Measurements from ENCODE around the gene TCF15.

Gene TCF15

GRCh38 chr20:640674-641515 is 30.8 kb upstream of the TCF15 start:
- Histone ChIP-seq H3K9me3 (ENCODE audit: low read length) (no peaks in the 10 kb centered on the region), H3K4me3 (ENCODE audit: low read depth in 1 of 2, low read length in 2 of 2) (no peak overlapping the region), H3K36me3 (ENCODE audit: insufficient read depth, low read length) (no peaks in the 10 kb centered on the region), H3K4me1 (ENCODE audit: insufficient read depth, low read length) (peaks cover 5% of the 10 kb centered on the region), H3K27ac (ENCODE audit: low read depth, low read length) (no peak overlapping the region), H3K27me3 (ENCODE audit: control insufficient read depth in 1 of 2, insufficient read depth in 2 of 2, low read length in 2 of 2) (peaks cover 0 to 13% of the 10 kb centered on the region in 2 donors), H3K9ac (ENCODE audit: low read length) (no peak overlapping the region)

GRCh38 chr20:638579-638978 is 28.5 kb upstream of the TCF15 start:
- no peak overlapping the region for H3K4me3 ChIP-seq (ENCODE audit: low read depth in 1 of 2, low read length in 2 of 2)
- H3K9ac ChIP-seq (ENCODE audit: low read length), result no peak overlapping the region
- no peak overlapping the region for H3K27ac ChIP-seq (ENCODE audit: low read depth, low read length)
- H3K36me3 ChIP-seq (ENCODE audit: insufficient read depth, low read length), result no peaks in the 10 kb centered on the region
- peaks cover 0 to 24% of the 10 kb centered on the region in 2 donors for H3K27me3 ChIP-seq (ENCODE audit: control insufficient read depth in 1 of 2, insufficient read depth in 2 of 2, low read length in 2 of 2)
- no peaks in the 10 kb centered on the region for H3K9me3 ChIP-seq (ENCODE audit: low read length)
- H3K4me1 ChIP-seq (ENCODE audit: insufficient read depth, low read length), result no peaks in the 10 kb centered on the region

DNA sequence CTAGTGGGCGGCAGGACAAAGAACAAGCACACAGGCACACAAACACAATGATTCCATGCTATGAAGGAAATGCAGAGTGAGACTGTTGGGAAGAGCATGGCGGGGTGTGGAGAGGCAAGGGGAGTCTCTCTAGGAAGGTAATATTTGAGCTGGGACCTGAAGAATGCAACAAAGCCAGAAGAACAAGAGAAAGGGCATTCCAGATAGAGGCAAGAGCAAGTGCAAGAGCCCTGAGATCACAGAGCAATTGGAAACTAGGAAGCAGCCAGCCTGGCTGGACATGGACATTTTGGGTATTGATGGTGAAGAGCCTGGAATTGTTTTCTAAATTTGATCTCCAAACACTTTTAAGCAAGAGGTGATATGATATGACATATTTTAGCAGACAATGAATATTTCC is 27.4 kb upstream of the TCF15 start:
- no peaks in the 10 kb centered on the region for H3K4me1 ChIP-seq (ENCODE audit: insufficient read depth, low read length)
- H3K4me3 ChIP-seq (ENCODE audit: low read depth in 1 of 2, low read length in 2 of 2), result no peak overlapping the region
- H3K36me3 ChIP-seq (ENCODE audit: insufficient read depth, low read length), result no peaks in the 10 kb centered on the region
- no peaks in the 10 kb centered on the region for H3K9me3 ChIP-seq (ENCODE audit: low read length)
- no peak overlapping the region for H3K27ac ChIP-seq (ENCODE audit: low read depth, low read length)
- H3K9ac ChIP-seq (ENCODE audit: low read length), result no peak overlapping the region
- peaks cover 0 to 14% of the 10 kb centered on the region in 2 donors for H3K27me3 ChIP-seq (ENCODE audit: control insufficient read depth in 1 of 2, insufficient read depth in 2 of 2, low read length in 2 of 2)

DNA sequence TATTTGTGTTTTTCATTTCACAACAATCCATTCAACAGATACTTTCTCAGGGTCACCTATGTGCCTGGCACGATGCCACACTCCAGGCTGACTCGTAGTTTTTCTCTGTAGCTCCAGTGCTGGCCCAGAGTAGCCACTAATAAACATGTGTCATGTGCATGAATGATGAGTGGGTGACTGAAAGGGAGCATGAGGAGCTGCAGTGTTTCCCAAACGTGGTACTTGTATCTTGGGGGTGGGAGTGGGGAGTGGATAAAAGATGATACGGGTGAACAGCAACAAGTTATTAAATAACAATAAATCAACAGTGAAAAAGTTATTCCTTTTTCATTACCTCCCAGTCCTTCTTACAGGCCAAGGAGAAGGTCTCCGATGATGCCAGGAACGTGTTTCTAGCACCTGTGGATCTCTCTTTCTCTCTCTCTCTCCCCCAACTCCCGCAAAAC is 25.8 kb upstream of the TCF15 start:
- H3K27ac ChIP-seq (ENCODE audit: low read depth, low read length), result no peak overlapping the region
- peaks cover 0 to 12% of the 10 kb centered on the region in 2 donors for H3K27me3 ChIP-seq (ENCODE audit: control insufficient read depth in 1 of 2, insufficient read depth in 2 of 2, low read length in 2 of 2)
- no peaks in the 10 kb centered on the region for H3K4me1 ChIP-seq (ENCODE audit: insufficient read depth, low read length)

GRCh38 chr20:635028-635892 is 25.2 kb upstream of the TCF15 start:
- H3K9me3 ChIP-seq (ENCODE audit: low read length), result no peaks in the 10 kb centered on the region
- H3K4me3 ChIP-seq (ENCODE audit: low read depth in 1 of 2, low read length in 2 of 2), result no peak overlapping the region
- H3K9ac ChIP-seq (ENCODE audit: low read length), result no peak overlapping the region
- H3K27me3 ChIP-seq (ENCODE audit: control insufficient read depth in 1 of 2, insufficient read depth in 2 of 2, low read length in 2 of 2), result peaks cover 0 to 12% of the 10 kb centered on the region in 2 donors
- H3K4me1 ChIP-seq (ENCODE audit: insufficient read depth, low read length), result no peaks in the 10 kb centered on the region
- H3K27ac ChIP-seq (ENCODE audit: low read depth, low read length), result no peak overlapping the region
- no peaks in the 10 kb centered on the region for H3K36me3 ChIP-seq (ENCODE audit: insufficient read depth, low read length)

More for the DNA sequence above, 25.8 kb upstream of the TCF15 start:
- no peak overlapping the region for H3K9ac ChIP-seq (ENCODE audit: low read length)
- no peaks in the 10 kb centered on the region for H3K9me3 ChIP-seq (ENCODE audit: low read length)
- H3K36me3 ChIP-seq (ENCODE audit: insufficient read depth, low read length), result no peaks in the 10 kb centered on the region
- H3K4me3 ChIP-seq (ENCODE audit: low read depth in 1 of 2, low read length in 2 of 2), result no peak overlapping the region

DNA sequence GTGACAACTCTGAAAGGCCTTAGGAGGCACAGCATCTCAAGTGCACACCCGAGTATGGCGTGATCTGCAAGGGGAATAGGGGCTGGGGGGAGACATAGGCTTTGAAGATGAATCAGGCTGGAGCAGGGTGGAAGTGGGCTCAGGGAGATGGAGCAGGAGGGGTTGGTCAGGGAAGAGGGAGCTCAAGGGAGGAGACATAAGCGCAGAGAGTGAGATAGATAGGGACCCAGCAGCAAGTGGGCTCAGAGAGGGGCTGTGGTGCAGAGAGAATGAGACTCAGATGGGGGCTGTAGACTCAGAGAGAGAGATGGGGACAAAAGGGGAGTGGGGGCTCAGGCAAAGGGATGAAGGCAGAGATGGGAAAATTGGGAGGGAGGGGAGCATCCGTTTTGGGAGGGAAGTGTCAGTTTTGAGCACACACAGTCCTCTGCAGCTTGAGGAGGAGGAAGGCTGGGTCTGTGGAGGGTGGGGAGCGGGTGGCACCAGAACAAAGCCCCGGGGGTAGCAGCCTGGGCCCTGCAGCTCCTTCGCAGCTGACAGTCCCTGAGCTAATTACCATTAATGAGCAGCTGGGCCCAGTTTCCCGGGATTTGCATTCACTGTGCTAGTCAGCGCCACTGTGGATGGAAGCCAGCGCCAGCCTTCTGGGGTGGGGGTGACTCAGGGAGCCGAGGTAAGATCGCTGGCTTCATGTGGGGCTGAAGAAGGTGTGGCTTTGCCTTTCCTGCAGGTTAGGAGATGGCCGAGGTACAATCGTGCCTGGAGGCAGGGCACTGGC is 24.2 kb upstream of the TCF15 start:
- no peaks in the 10 kb centered on the region for H3K4me1 ChIP-seq (ENCODE audit: insufficient read depth, low read length)
- H3K27me3 ChIP-seq (ENCODE audit: control insufficient read depth in 1 of 2, insufficient read depth in 2 of 2, low read length in 2 of 2), result peaks cover 0 to 12% of the 10 kb centered on the region in 2 donors
- H3K4me3 ChIP-seq (ENCODE audit: low read depth in 1 of 2, low read length in 2 of 2), result no peak overlapping the region
- H3K27ac ChIP-seq (ENCODE audit: low read depth, low read length), result no peak overlapping the region
- H3K36me3 ChIP-seq (ENCODE audit: insufficient read depth, low read length), result no peaks in the 10 kb centered on the region
- no peaks in the 10 kb centered on the region for H3K9me3 ChIP-seq (ENCODE audit: low read length)
- H3K9ac ChIP-seq (ENCODE audit: low read length), result no peak overlapping the region

- H3K27me3 ChIP-seq (ENCODE audit: control insufficient read depth in 1 of 2, insufficient read depth in 2 of 2, low read length in 2 of 2), result peaks cover 0 to 12% of the 10 kb centered on the region in 2 donors
- H3K9ac ChIP-seq (ENCODE audit: low read length), result no peak overlapping the region
- no peaks in the 10 kb centered on the region for H3K9me3 ChIP-seq (ENCODE audit: low read length)
Observed at GRCh38 chr20:631101-631500, 21.0 kb upstream of the TCF15 start.

DNA sequence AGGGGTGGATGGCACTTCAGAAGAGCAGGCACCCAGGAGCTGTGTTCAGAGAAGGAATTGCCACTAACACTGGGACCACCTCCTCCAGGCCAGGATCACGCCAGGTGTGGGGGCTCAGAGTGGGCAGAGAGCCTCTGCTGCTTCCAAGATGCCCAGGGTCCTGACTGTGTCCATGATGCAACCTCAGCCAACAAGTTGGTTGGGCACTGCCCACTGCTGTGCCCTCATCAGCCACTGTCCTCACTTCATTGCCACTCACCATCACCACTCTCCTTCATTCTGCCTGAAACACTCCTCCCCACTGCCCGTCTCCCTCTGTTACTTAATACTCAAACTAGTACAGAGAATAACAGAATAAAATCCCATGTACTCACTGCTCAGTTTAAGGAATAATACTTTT is 16.5 kb upstream of the TCF15 start:
- no peaks in the 10 kb centered on the region for H3K36me3 ChIP-seq (ENCODE audit: insufficient read depth, low read length)
- H3K9me3 ChIP-seq (ENCODE audit: low read length), result no peaks in the 10 kb centered on the region
- H3K27ac ChIP-seq (ENCODE audit: low read depth, low read length), result no peak overlapping the region
- no peaks in the 10 kb centered on the region for H3K4me1 ChIP-seq (ENCODE audit: insufficient read depth, low read length)
- H3K9ac ChIP-seq (ENCODE audit: low read length), result no peak overlapping the region
- H3K27me3 ChIP-seq (ENCODE audit: control insufficient read depth in 1 of 2, insufficient read depth in 2 of 2, low read length in 2 of 2), result peaks cover 0 to 5% of the 10 kb centered on the region in 2 donors
- H3K4me3 ChIP-seq (ENCODE audit: low read depth in 1 of 2, low read length in 2 of 2), result no peak overlapping the region

More at GRCh38 chr20:631101-631500, 21.0 kb upstream of the TCF15 start:
- Histone ChIP-seq H3K4me1 (ENCODE audit: insufficient read depth, low read length) (no peaks in the 10 kb centered on the region), H3K4me3 (ENCODE audit: low read depth in 1 of 2, low read length in 2 of 2) (no peak overlapping the region), H3K36me3 (ENCODE audit: insufficient read depth, low read length) (no peaks in the 10 kb centered on the region), H3K27ac (ENCODE audit: low read depth, low read length) (no peak overlapping the region)

GRCh38 chr20:625360-625932 is 15.3 kb upstream of the TCF15 start:
- Histone ChIP-seq H3K27ac (ENCODE audit: low read depth, low read length) (no peak overlapping the region), H3K27me3 (ENCODE audit: control insufficient read depth in 1 of 2, insufficient read depth in 2 of 2, low read length in 2 of 2) (peaks cover under 1 to 5% of the 10 kb centered on the region in 2 donors), H3K4me3 (ENCODE audit: low read depth in 1 of 2, low read length in 2 of 2) (no peak overlapping the region), H3K4me1 (ENCODE audit: insufficient read depth, low read length) (no peaks in the 10 kb centered on the region), H3K36me3 (ENCODE audit: insufficient read depth, low read length) (no peaks in the 10 kb centered on the region), H3K9me3 (ENCODE audit: low read length) (no peaks in the 10 kb centered on the region), H3K9ac (ENCODE audit: low read length) (no peak overlapping the region)

GRCh38 chr20:623704-624103 is 13.6 kb upstream of the TCF15 start:
- Histone ChIP-seq H3K9me3 (ENCODE audit: low read length) (no peaks in the 10 kb centered on the region), H3K36me3 (ENCODE audit: insufficient read depth, low read length) (no peaks in the 10 kb centered on the region), H3K9ac (ENCODE audit: low read length) (no peak overlapping the region), H3K4me1 (ENCODE audit: insufficient read depth, low read length) (no peaks in the 10 kb centered on the region), H3K27me3 (ENCODE audit: control insufficient read depth in 1 of 2, insufficient read depth in 2 of 2, low read length in 2 of 2) (peaks cover 5% of the 10 kb centered on the region in 2 donors), H3K27ac (ENCODE audit: low read depth, low read length) (no peak overlapping the region), H3K4me3 (ENCODE audit: low read depth in 1 of 2, low read length in 2 of 2) (no peak overlapping the region)
